Cerebellar nuclear complex (tissue), 1 donor: ENCODE data around the gene MNT.

Experiments
- DNase-seq, 2 experiments: peaks; one replicate each; lab custom pipeline; 2025; lab: John Stamatoyannopoulos, UW

The MNT gene

DNA sequence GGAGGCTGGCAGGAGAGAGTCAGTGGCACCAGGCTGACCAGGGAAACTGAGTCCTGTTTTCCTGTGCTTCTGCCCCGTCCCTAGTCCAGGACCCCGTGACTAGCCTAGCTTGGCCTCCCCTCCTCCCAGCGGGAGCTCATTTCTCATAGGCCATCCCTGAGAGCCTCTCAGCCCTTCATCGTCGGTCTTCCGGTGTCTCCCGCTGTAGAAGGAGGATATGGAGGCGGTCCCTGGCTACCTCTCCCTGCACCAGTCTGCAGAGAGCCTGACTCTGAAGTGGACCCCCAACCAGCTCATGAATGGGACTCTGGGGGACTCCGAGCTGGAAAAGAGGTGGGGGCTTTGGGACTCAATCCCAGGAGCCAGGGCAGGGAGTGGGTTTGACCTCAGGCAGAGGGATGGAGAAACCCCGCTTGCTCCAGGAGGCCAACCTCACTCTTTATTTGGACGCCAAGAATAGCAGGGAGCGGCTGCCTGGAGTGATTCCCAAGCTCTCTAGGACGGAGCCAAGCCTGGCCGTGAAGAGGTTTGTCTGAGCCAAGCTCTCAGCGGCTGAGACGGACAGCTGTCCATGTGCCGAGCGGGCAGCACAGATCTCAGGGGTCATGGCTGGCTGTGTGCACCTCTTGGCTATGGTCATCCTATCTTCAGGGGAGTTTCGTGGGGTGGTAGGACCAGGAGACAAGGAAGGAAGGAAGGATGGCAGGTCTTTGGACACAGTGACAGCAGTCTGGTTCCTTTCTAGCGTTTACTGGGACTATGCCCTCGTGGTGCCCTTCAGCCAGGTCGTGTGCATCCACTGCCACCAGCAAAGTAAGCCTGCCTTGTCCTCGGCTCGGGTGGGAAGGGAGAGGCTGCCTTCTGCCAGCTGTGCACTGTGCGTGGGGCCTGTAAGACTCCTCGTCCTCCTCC lies 36.8 kb downstream of the MNT start:
- DNase-seq = no peak

GRCh38 chr17:2363318-2363717 lies 37.5 kb downstream of the MNT start:
- no peak for DNase-seq

GRCh38 chr17:2362881-2363280 lies 38.0 kb downstream of the MNT start:
- no peak for DNase-seq

DNA sequence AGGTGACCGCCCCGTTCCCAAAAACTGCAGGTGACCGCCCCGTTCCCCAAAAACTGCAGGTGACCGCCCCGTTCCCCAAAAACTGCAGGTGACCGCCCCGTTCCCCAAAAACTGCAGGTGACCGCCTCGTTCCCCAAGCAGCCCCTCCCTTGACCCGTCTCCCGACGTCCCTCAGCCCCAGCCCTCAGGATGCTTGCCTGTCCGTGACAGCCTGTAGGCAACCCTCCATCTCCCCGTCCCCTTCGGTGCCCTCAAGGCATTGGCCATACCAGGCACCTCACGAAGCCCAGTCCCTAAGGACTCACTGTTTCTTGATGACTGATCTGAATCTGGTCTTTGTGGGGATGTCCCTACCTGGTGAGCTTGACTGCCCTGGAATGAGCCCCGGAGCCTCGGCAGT lies 38.4 kb downstream of the MNT start:
- DNase-seq = no peak

GRCh38 chr17:2362016-2362415 lies 38.8 kb downstream of the MNT start:
- no peak for DNase-seq

DNA sequence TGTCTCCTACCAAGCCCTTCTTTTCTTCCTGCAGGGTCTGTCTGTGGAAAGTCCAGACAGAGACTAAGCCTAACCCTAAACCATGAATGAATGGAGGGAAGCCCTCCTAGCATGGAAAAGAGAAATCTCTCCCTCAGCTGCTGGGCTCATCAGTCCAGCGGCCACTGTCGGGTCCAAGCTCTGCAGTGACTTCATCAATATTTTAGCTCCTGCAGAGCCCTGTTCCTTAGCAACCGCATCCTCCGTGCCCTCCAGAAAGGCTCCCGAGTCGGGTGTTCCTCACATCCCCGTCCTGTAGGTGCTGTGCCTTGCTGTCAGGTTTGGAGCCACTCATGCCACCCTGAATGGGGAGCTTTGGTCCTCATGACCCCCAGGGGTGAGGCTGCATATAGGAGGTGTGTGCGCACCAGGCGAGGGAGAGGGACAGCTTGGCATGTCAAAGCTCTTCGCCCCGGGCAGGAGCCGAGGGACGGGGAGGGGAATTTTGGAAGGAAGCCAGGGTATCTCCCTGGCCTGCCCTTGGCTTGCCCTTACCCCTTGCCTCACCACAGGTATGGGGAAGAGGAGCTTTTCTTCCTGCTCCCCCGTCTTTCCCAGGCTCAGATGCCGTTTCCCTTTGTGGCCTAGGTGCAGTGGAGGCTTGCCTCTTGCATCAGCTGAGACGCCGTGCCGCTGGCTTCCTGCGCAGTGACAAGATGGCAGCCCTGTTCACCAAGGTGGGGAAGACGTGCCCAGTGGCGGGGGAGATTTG lies 39.7 kb downstream of the MNT start:
- no peak for DNase-seq

GRCh38 chr17:2357931-2358434 lies 42.9 kb downstream of the MNT start:
- no peak for DNase-seq

GRCh38 chr17:2357237-2357636 lies 43.6 kb downstream of the MNT start:
- no peak for DNase-seq

GRCh38 chr17:2354311-2354710 lies 46.5 kb downstream of the MNT start:
- no peak for DNase-seq

DNA sequence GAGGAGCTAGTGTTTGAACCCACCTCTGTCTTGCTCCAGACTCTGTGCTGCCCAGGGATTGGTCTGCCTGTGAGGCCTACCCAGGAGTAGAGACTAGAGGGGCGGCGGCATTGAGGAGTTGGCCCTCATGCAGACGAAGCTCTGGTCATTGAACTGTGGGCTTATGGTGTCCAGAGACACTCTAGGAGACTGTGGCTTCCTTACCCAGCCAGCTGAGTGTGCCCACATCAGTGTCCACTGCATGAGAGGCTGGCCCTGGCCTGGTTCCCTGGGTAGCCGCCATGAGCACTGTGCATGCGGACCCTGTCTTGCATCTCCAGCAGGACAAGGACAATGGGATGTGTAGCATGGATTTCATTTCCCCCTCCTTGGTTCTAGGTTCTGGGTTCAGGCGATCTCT lies 49.6 kb downstream of the MNT start:
- no peak for DNase-seq

- DNase-seq = no peak
Measured at GRCh38 chr17:2347805-2348685, 52.8 kb downstream of the MNT start.

GRCh38 chr17:2346475-2346874 lies 54.4 kb downstream of the MNT start:
- no peak for DNase-seq

- DNase-seq = no peak
Measured at GRCh38 chr17:2344528-2344927, 56.3 kb downstream of the MNT start.

DNA sequence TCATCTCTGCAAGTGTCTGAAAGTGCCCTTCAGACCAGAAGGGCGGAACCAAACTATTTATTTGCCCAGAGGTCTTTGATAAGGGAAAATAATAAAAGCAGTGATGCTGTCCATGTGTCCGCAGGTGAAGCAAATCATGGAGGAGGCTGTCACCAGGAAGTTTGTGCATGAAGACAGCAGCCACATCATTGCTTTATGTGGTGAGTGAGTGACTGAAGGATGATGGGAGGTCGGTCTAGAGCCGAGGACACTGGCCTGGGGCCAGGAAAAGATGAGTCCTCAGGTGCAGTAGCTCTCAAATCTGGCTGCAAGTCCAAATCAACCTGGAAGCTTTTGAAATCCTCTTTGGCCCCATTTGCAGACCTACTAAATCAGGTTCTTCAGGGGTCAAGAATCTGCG lies 57.4 kb downstream of the MNT start:
- DNase-seq = no peak

DNA sequence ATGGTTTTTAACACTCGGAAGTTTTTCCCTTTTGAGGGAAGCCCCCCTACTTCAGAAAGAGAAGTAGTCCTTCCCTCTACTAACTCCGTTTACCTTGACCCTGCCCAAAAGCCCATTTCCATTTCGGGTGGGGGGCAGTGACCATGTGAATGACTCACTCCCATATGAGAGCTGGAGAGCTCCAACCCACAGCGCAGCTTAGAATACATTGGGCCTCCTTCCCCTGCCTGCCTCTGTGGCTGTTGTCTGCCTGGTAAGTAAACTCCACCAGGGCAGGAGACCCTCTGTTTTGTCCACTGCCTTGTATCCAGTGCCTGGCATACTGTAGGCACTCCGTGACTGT lies 62.6 kb downstream of the MNT start:
- no peak for DNase-seq

DNA sequence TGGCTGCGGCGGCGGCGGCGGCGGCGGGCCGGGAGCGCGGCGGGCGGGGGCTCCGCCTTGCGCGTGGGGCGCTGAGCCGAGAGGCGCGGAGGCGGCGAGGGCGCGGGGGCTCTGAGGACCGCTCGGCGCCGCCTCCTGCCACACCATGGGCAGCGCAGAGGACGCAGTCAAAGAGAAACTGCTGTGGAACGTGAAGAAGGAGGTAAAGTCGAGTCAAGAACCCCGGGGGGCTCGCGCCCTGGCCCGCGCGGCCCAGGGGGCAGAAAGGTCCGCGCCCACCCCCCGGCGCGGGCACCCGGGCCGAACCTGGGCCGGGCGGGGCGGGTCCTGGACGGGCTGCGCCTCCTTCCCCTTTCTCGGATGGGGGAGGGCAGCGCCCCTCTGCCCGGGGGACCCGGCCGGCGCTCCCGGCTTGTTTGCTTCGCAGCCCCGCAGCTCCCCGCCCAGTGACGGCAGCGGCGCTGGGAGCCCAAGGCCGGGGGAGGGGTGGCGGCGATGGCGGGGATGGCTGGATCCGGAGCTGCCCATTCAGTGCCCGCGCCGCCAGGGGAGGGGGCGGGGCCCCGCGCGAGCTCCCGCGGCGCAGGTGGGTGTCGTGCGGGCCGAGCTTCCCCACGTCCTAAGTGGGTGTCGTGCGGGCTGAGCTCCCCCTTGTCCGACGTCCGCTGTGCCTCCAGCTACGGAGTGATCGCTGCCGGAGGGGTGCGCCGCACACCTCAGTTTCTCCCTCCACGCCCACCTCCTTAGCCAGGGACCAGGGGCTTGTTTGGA lies 63.1 kb downstream of the MNT start:
- DNase-seq = no peak

GRCh38 chr17:2336852-2337543 lies 63.9 kb downstream of the MNT start, which contains the start of gene SGSM2:
Gene SGSM2 (plus strand): TSS chr17:2337501. CDS start chr17:2337689, 188 bp downstream.
- DNase-seq = no peak

DNA sequence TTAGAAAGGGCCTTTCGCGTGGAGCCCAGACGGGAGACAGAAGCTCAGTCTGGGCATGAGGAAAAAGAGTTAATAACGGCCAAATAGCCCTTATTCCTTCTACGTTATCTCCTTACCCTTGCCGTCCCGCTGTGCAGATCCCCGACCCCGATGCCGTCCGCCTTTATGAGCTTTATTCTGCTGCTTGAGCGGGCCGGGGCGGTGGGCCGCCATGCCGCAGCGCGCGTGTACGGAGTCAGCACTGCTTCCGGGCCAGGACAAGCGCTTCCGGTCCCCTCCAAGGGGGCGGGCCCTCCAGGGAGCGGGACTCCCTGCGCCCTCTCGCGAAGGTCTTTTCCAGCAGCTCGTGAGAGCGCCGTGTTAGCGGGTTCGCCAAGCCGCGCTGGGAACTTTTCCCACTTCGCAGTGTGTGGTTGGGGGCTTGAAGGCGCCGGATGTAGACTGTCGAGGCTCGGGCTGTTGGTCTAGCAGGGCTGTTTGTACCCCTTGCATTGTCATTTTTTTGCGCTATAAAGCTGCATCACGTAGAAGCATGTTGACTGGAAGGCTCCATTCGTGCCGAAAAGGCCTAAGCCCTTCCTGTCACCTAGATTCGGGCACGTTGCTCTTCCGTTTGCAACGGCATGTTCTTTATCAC lies 64.5 kb downstream of the MNT start, which contains the start of gene TSR1:
TSS of gene TSR1 (minus strand) at position 243 of the 637 bp plus-strand sequence. CDS start at position 213, 30 bp downstream.
- peak; percentile 30 to 76 for DNase-seq

- no peak for DNase-seq
Measured at GRCh38 chr17:2335726-2336214, 65.1 kb downstream of the MNT start.
